ENCODE data around the gene FOSL2.

GRCh38 chr2:28427741-28428415 lies 35.2 kb downstream of the FOSL2 start:
- TF ChIP-seq, protein P1, sequence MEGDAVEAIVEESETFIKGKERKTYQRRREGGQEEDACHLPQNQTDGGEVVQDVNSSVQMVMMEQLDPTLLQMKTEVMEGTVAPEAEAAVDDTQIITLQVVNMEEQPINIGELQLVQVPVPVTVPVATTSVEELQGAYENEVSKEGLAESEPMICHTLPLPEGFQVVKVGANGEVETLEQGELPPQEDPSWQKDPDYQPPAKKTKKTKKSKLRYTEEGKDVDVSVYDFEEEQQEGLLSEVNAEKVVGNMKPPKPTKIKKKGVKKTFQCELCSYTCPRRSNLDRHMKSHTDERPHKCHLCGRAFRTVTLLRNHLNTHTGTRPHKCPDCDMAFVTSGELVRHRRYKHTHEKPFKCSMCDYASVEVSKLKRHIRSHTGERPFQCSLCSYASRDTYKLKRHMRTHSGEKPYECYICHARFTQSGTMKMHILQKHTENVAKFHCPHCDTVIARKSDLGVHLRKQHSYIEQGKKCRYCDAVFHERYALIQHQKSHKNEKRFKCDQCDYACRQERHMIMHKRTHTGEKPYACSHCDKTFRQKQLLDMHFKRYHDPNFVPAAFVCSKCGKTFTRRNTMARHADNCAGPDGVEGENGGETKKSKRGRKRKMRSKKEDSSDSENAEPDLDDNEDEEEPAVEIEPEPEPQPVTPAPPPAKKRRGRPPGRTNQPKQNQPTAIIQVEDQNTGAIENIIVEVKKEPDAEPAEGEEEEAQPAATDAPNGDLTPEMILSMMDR (conservative IDR thresholded peaks at IDR 0.05; ENCODE audit: low read length) = no peak
- TF ChIP-seq EZH2phosphoT487 (IDR thresholded peaks at IDR 0.05; ENCODE audit: borderline replicate concordance) = no peak

Data from Loucy (cell line).